GM18861 (cell line): ENCODE data around the gene L3MBTL1.
"Not testable (repeated sequence)": the region's sequence is repeated elsewhere in the genome, so short reads cannot be mapped to it uniquely, and the experiment has no call there.

Source experiments
- ATAC-seq: cut with Tn5 transposase; IDR thresholded peaks from one replicate; pipeline ENCODE4 v1.9.1; 2021; ENCODE audit not compliant: unreplicated experiment

L3MBTL1 gene

GRCh38 chr20:43502021-43502420 lies 5.5 kb upstream of the L3MBTL1 start:
- ATAC-seq = not testable (repeated sequence)

- ATAC-seq = no peak
Measured at GRCh38 chr20:43506238-43506637, 1.3 kb upstream of the L3MBTL1 start.

DNA sequence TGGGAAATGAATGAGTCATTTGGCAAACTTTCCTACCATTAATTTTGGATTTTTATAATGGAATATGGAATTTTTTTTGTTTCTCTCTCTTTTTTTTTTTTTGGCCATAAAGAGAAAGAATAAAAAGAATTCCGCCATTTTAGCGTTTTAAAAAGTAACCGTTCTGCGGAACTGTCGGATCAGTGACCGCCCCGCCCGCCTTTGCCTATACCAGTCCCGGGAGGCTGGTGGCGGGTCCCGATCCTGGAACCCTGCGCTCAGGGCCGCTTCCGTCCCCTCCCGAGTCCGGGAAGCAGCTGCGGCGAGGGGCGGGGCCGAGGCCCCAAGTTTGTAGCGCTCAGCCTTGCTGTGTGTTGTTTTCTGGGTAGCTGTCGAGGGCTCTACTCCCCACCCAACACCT lies 609 bp downstream of the L3MBTL1 start:
- ATAC-seq = no peak

GRCh38 chr20:43508604-43509040 lies 1.1 kb downstream of the L3MBTL1 start:
- ATAC-seq = no peak

GRCh38 chr20:43511879-43512278 lies 4.4 kb downstream of the L3MBTL1 start:
- ATAC-seq = no peak

GRCh38 chr20:43513372-43513930 lies 6.0 kb downstream of the L3MBTL1 start:
- no peak for ATAC-seq

- ATAC-seq = peak; percentile 80
Measured at GRCh38 chr20:43513931-43514647, 6.6 kb downstream of the L3MBTL1 start.

GRCh38 chr20:43514648-43514999 lies 7.1 kb downstream of the L3MBTL1 start:
- ATAC-seq = peak; percentile 9

GRCh38 chr20:43515628-43516027 lies 8.1 kb downstream of the L3MBTL1 start:
- no peak for ATAC-seq

- ATAC-seq = no peak
Measured at GRCh38 chr20:43516251-43516824, 8.8 kb downstream of the L3MBTL1 start.

- no peak for ATAC-seq
Measured at GRCh38 chr20:43520074-43520630, 12.7 kb downstream of the L3MBTL1 start.

- ATAC-seq = no peak
Measured at GRCh38 chr20:43525021-43525420, 17.5 kb downstream of the L3MBTL1 start.

- ATAC-seq = no peak
Measured at GRCh38 chr20:43528258-43528875, 20.9 kb downstream of the L3MBTL1 start.

DNA sequence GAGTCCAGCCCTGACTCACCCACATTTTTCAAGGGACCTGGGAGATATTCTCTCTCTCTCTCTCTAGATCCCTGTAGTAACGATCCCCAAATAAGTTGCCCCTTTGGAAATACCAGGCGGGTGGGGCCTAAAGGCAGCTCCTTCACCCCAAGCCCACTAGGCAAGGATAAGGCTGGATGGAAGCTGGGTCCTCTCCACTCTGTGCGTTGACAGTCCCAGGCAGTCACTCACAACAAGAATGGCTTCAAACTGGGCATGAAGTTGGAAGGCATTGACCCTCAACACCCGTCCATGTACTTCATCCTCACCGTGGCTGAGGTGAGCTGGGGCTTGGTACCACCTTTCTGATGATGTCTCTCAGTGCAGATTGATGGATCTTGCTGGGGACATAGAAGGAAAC lies 21.6 kb downstream of the L3MBTL1 start:
- no peak for ATAC-seq

- no peak for ATAC-seq
Measured at GRCh38 chr20:43529457-43530153, 22.1 kb downstream of the L3MBTL1 start.

- no peak for ATAC-seq
Measured at GRCh38 chr20:43530321-43531090, 23.0 kb downstream of the L3MBTL1 start.

DNA sequence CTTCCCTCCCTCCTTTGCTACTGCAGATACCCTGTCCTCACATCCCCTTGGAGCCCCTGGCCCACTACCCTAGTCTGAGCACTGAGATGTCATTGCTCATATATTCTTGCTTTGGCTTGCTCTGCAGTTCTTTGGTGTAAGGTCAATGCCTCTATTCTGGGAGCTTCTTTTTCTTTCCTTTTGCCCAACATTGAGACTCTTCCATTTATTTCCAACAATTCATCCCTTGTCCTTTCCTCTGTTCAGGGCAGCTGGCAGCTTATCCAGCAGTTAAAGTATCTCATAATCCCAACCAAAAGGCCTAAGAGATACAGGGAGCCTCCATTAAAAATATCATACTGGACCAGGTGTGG lies 23.6 kb downstream of the L3MBTL1 start:
- no peak for ATAC-seq

DNA sequence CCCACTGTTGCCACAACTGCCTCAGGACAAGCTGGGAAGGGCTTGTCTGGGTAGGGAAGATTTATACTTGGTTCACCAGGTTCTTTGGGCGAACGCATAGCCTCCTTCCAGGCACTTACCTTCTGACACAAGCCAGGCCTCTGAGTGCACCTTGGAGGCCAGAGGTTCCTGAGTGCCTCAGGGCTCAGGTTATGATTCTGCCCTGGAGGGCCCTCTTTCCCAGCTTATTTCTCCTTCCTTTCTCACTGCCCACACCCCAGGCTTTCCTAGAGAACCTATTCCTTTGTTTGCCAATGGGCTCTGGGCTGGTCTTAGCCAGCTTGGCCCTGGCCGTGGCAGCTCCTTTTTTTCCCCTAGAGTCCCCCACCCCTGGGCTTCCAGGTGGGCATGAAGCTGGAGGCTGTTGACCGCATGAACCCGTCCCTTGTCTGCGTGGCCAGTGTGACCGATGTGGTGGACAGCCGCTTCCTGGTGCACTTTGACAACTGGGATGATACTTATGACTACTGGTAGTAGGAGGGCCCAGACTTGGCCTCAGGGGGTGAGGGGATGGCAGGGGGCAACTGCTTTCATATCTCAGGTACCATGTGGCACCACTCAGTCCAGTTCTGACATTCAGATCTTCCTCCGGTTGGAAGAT lies 25.0 kb downstream of the L3MBTL1 start:
- ATAC-seq = no peak

GRCh38 chr20:43533060-43533459 lies 25.6 kb downstream of the L3MBTL1 start:
- ATAC-seq = no peak

DNA sequence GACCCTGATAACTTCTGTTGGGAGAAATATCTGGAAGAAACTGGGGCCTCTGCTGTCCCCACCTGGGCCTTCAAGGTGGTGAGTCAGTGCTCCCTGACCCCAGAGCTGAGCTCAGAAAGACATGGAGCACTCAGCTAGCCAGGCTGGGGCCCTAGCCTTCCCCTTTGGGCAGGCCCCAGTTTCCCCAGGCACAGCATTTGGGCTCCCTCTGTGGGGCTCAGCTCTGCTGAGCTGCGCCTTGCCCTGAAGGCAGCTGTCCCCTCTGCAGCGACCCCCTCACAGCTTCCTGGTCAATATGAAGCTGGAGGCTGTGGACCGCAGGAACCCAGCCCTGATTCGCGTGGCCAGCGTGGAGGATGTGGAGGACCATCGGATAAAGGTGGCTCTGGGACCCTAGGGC lies 26.5 kb downstream of the L3MBTL1 start:
- no peak for ATAC-seq
